HG02885 (cell line): ENCODE measurements around the gene ANKFY1.

Experiments
- ATAC-seq: cut with Tn5 transposase; IDR thresholded peaks from one replicate; pipeline ENCODE4 v1.9.1; 2021; ENCODE audit warnings: mild to moderate bottlenecking; ENCODE audit not compliant: unreplicated experiment, poor library complexity

Gene ANKFY1

DNA sequence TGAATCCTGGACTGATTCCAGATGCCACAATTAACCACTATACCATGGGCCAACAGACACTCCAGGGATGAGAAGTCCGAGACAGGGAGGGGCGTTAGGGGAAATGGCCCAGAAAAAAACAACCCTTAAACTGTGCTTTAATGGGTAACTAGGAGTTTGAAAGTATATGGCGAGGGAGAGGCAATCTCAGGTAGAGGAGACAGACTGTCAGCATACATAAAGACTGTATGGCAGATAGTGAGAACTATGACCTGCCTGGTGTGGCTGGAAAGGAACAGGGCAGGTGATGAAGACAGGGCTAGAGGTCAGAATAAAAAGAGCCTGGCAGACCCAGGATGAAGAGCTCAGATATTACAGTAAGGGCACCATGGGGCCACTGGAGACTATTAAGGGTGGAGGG is 129.1 kb downstream of the ANKFY1 start:
- no peak for ATAC-seq

DNA sequence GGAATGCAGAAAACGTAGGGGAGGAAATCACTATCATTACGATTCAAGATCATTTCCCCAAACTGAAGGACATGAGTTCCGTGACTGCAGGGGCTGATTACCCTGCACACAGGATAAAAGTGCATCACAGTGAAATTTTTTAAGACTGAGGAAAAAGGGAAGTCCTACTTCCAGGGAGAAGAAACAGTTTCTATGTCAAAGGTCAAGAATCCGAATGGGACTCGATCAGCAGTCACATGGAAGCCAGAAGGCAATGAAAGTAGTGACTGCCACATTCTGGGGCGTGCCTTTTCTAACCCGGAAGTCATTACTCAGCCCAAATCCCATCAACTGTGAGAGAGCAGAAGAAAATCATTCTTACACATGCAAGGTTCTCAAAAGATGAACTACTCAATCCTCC is 133.1 kb downstream of the ANKFY1 start:
- ATAC-seq = no peak

DNA sequence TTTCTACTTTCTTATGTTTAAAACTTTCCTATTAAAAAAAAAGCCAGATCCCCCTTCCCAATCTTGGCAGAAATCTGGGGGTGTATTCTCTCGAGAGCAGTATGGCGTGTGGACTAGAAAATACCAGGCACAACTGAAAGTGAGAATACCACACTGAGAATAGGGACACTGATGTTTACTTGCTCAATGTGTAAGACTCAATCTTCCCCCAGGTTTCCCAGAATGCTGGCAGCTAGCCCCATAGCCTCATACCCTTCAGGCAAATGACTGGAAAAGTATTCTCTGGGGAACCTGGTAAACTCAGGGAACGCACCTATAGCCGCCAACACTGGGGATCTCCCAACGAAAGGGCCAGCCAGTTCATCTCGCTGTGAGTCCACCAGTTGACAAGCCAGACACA is 136.2 kb downstream of the ANKFY1 start:
- no peak for ATAC-seq

DNA sequence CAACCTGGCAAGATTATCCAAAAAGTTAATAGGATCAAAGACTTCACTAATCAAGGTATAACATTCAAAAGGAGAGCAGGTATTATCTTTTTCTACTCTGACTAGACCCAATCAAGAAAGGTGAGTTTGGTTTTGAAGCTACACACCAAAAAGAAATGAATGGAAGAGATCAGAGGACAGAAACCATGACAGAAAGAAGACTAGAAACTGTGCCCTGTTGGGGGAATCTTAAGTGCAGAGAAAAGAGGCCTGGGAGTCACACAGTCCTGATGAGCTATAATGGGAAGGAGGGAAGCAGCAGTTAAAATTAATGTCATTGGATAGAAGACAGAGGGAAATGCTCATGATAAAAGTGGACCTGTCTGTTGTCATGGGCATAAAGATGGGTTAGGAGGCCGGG is 138.2 kb downstream of the ANKFY1 start:
- ATAC-seq = no peak

DNA sequence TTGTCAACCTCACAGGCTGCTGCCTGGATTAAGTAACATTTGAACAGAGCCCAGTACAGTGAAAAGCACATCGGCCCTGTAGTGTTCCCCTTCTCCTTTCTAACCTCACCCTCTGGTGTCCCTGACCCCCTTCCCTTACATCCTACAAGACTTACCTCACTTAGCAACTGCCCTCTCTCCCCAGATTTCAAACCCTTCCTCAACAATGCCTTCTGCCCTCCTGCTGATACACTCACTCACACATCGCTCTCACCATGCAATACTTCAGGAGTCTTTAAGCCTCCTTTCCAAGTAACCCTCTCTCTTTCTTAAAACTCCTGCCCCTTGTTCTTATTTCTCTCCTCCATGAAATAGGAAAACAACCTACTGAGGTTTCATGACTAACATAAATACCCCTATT is 138.8 kb downstream of the ANKFY1 start:
- ATAC-seq = no peak

DNA sequence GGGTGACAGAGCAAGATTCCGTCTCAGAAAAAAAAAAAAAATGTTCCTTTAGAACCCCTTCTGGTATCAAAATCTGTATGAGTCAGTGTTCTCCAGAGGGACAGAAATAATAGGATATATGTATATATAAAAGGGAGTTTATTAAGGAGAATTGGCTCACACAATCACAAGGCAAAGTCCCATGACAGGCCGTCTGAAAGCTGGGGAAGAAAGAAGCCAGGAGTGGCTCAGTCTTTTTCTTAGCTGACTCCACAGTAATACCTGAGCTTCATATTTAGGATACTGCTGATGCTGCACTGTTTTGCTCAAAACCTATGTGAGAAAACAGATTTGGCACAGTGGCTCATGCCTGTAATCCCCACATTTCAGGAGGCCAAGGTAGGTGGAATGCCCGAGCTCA is 143.4 kb downstream of the ANKFY1 start:
- no peak for ATAC-seq

DNA sequence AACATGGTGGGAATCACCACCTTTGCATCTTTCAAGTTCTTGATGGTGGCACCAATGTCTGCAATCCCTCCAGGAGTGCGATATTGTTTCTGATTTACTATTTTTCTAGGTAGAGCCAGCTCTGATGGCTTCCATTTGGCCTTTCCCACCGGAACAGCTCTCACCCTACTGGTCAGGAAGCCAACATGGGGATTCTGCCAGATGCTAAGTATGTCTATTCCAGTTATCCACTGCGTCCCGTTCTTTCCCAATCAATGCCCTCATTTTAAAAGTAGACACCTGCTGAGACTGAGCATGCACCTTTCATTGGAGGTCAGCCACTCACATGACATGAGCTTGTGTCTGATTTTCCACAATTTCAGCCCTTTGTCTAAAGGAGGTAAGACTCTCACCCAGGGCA is 144.5 kb downstream of the ANKFY1 start:
- ATAC-seq = no peak

DNA sequence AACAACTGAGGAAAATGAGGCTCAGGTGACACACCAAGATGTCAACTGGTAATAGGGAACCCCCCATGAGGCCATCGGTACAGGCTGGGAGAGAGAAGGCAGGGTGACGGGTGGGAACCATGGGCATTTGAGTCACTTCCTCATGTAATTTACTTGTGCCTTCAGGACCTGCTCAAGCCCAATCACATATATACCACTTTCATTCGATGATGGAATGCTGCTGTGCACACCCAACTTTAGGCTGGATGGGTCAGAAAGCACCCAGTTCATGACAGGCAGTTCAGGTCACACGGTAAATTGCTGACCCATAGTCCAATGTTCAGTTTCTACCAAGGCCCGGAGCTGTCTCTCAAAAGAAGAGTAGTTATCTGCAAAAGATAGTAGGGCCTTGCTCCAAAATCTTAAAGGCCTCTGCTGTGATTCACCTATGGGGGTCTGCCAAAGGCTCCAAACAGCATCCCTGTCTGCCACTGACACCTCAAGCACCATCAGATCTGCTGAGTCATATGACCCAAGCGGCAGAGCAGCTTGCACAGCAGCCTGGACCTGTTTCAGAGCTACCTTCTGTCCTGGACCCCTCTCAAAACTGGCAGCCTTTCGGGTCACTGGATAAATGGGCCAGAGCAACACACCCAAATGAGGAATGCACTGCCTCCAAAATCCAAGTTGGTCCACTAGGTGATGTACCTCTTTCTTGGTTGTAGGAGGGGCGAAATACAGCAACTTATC is 145.6 kb downstream of the ANKFY1 start:
- no peak for ATAC-seq

DNA sequence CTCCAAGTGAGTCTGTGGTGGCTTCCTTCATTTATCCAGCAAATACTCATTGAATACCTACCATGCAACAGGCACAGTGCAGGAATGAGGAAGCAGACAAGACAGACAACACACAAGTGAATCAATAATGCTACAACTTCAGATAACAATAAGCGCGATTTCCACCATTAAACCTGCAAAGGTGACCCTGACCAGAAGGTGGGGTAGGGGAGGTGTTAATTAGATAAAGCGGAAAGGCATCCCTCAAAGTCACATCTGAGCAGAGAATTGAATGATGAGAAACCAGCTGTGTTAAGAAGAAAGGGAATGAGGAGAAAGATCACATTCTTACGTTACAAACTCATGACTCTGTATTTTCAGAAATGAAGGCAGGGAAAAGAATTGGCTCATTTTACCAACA is 147.3 kb downstream of the ANKFY1 start:
- ATAC-seq = no peak
